Epithelial cell of esophagus (primary cell): Measurements from ENCODE around the gene PLSCR5.
A peak's percentile ranks its signal among the peaks of the same experiment; 100 is the strongest.

Experiments used
- DNase-seq: peaks from one replicate; pipeline ENCODE4 v3.0.0; 2010; ENCODE audit warnings: low read depth
- H3K4me3 ChIP-seq: 2 replicates; pipeline ENCODE4 v1.5.1; 2011; ENCODE audit warnings: mild to moderate bottlenecking, low read length, control low read depth
- CTCF ChIP-seq: IDR thresholded peaks from 2 replicates; pipeline ENCODE4 v1.5.1; 2011; ENCODE audit warnings: low read depth, mild to moderate bottlenecking, low read length, control low read depth, inconsistent platforms; ENCODE audit not compliant: insufficient read depth; ENCODE audit errors: missing control alignments

The PLSCR5 gene

DNA sequence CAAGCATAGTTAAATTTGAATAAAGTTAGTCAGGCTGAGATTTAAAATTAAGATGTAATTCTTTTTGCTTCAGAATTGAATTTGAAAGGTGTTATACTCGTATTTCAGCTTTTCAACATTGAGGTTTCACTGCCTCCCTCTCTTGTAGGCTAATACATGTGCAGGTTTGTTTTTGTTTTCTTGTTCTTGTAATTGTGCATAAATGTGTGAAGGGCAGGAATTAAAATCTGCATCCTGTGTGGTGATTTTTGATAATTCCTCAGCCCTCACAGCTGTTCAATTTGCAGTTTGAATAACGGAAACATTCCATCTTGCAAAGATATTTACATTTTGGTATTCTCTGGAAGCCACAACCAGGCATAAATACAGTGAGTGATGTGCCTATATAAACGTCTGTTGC, 35.8 kb downstream of the PLSCR5 start:
- no peak overlapping the region for H3K4me3 ChIP-seq
- no peak for TF ChIP-seq CTCF
- no peak for DNase-seq

DNA sequence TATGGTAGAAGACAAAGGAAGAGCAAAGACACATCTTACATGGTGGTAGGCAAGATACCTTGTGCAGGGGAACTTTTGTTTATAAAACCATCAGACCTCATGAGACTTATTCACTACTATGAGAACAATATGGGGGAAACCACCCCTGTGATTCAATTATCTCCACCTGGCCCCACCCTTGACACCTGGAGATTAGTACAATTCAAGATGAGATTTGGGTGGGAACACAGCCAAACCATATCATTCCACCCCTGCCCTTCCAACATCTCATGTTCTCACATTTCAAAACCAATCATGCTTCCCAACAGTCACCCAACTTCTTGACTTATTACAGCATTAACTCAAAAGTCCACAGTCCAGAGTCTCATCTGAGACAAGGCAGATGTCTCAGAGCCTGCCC, 39.0 kb downstream of the PLSCR5 start:
- peak; percentile 24 for DNase-seq
- no peak for TF ChIP-seq CTCF
- H3K4me3 ChIP-seq = no peak overlapping the region

GRCh38 chr3:146561879-146562278, 43.3 kb downstream of the PLSCR5 start:
- no peak overlapping the region for H3K4me3 ChIP-seq
- no peak for TF ChIP-seq CTCF
- DNase-seq = no peak

- no peak for TF ChIP-seq CTCF
- no peak overlapping the region for H3K4me3 ChIP-seq
- no peak for DNase-seq
These were observed 43.7 kb downstream of the PLSCR5 start for GRCh38 chr3:146561463-146561862.

DNA sequence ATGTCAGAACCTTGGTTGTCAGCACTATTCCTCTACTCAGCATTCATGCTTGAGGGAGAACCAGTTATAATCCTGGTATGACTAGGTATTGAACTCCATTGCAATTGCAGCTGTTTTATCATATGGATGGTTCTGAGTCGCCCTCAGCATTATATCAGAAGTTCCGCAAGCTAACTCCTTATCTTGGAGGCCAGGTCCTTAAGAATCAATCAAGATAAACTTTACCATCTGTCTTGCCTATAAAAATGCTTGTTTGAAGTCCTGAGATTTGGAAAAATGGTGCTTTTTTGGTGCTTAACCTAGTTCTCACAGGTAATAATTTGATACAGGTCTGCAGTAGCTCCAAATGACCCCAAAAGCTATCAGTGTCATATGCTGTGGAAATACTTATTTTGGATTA, 44.5 kb downstream of the PLSCR5 start:
- DNase-seq = no peak
- no peak for TF ChIP-seq CTCF

GRCh38 chr3:146559388-146559787, 45.8 kb downstream of the PLSCR5 start:
- DNase-seq = peak; percentile 48
- no peak overlapping the region for H3K4me3 ChIP-seq
- no peak for TF ChIP-seq CTCF

More for the DNA sequence above, 44.5 kb downstream of the PLSCR5 start:
- H3K4me3 ChIP-seq = no peak overlapping the region

DNA sequence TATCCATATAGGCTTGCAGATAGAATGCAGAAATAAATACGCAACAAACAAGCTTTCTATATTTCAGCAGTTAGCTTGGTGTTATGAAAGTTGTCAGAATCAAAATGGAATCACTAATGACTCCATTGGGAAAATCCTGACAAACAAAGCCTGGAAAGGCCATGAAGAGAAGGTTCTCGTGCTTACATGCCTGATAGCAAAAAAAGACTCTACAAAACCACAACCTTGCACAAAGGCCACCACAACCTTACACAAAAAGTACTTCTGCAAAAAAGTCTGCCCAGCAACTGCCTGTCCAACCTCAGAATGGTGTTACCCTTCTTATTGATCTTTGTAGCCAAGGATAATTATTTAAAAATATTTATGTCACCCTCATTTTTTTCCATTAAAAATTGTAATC, 46.4 kb downstream of the PLSCR5 start:
- no peak for TF ChIP-seq CTCF
- DNase-seq = no peak
- no peak overlapping the region for H3K4me3 ChIP-seq
